ENCODE results near the gene UAP1L1. TPM values are rescaled to one million over a fixed set of nuclear protein-coding genes. Genes with fewer than 3 reads are reported as not detected.
A peak's percentile ranks its signal among the peaks of the same experiment; 100 is the strongest.

The UAP1L1 gene
- total RNA-seq, 2 experiments from 2014 or later = 63.1 to 66.8 TPM

DNA sequence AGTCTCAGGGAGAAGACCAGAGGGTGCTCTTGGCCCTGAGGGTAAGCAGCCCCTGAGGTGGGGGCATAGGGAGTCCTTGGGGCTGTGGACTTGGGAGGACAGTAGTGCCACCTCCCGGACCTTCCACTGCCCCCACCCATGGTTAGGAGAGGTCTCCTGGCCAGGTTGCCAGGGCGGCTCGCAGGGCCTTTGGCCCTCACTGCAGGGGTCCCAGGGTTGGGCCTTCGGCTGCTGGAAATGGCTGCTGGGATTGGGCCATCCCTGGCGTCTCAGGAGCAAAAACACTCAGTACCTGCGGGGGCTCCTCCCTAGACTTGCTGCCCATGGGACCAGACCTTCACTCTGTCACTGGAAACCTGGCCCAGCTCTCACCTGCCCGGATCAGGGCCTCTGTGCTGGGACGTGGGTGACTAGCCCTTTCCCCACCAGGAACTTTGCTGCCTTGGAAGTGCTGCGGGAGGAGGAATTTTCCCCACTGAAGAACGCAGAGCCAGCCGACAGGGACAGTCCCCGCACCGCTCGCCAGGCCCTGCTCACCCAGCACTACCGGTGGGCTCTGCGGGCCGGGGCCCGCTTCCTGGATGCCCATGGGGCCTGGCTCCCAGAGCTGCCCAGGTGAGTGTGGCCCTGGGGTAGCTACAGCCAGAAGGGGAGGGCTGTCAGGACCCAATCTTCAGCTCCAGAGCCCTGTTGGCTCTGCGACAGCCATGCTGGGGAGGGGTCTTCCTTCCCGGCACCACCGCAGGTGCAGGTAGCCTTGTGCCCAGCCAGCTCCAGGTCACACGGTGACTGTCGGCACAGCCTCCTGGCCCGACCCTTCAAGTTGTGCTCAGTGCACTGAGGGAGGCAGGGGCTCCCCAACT, 3.2 kb downstream of the UAP1L1 start:
- DNase-seq = no peak
- no peak for ATAC-seq
- ChIA-PET CTCF (interaction anchor here (0.7 to 1.3 kb wide), 3 partner anchors 11 to 33 kb away, joined by 3 to 4 read pairs (median 3); partner anchors contain the start of gene SAPCD2), POLR2A (no interaction called here)
- Mint-ChIP-seq H3K36me3 (ENCODE audit: low read depth) (peaks cover 39% of the 10 kb centered on the region), H3K4me3 (peak overlapping the region; percentile 32), H3K27me3 (ENCODE audit: low read depth) (no peaks in the 10 kb centered on the region), H3K9me3 (ENCODE audit: insufficient read depth) (no peaks in the 10 kb centered on the region), H3K27ac (no peak overlapping the region), H3K4me1 (ENCODE audit: low read depth) (peaks cover 25% of the 10 kb centered on the region)

DNA sequence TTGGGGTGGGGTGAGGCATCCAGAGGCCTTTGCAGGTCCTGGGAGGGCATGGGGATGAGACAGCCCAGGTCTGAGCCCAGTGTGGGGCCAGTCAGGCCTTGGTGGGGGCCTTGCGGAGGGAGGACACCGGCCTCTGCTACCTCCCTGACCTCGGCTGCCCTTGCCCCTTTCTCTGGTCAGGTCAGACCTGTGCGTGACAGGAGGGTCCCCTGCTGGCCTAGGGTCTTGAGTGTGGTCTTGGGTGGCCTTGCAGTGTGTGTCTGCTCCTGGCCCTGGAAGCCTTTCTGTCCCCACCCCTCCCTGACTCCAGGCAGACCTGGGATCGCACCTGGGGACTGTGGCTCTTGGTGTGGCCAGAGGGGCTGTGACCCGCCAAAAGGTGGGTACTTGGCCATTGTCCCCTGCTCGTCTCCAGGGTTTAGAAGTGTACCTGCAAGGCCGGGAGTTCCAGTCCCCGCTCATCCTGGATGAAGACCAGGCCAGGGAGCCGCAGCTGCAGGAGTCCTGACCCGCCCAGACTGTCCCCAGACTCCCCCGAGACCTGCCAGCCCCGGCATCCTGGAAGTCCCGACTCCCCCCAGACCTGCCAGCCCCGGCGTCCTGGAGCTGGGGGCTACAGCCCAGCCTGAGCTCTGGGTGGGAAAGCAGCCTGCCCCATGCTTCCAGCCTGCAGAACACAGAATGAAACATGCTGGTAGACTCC, 5.1 kb downstream of the UAP1L1 start:
- H3K4me3 Mint-ChIP-seq = no peak overlapping the region
- CTCF ChIA-PET = interaction anchor here (0.6 to 1.3 kb wide), 2 partner anchors 13 kb away, joined by 3 to 4 read pairs; partner anchors contain the start of gene SAPCD2
- no peaks in the 10 kb centered on the region for H3K27me3 Mint-ChIP-seq (ENCODE audit: low read depth)
- POLR2A ChIA-PET = interaction anchor here (1.6 kb wide), 1 partner anchor 13 kb away, joined by 3 read pairs; no protein-coding TSS in a partner anchor
- H3K9me3 Mint-ChIP-seq (ENCODE audit: insufficient read depth) = no peaks in the 10 kb centered on the region
- peaks cover 22% of the 10 kb centered on the region for H3K4me1 Mint-ChIP-seq (ENCODE audit: low read depth)
- no peak overlapping the region for H3K27ac Mint-ChIP-seq
- no peak for DNase-seq
- ATAC-seq = no peak
- peaks cover 39% of the 10 kb centered on the region for H3K36me3 Mint-ChIP-seq (ENCODE audit: low read depth)

GRCh38 chr9:137082925-137083290, 5.6 kb downstream of the UAP1L1 start:
- H3K4me3 Mint-ChIP-seq = no peak overlapping the region
- no peak for DNase-seq
- no peak for ATAC-seq
- no peaks in the 10 kb centered on the region for H3K9me3 Mint-ChIP-seq (ENCODE audit: insufficient read depth)
- peaks cover 39% of the 10 kb centered on the region for H3K36me3 Mint-ChIP-seq (ENCODE audit: low read depth)
- ChIA-PET CTCF (interaction anchor here (0.6 kb wide), 1 partner anchor 13 kb away, joined by 3 read pairs; no protein-coding TSS in a partner anchor), POLR2A (interaction anchor here (1.6 kb wide), 1 partner anchor 13 kb away, joined by 3 read pairs; no protein-coding TSS in a partner anchor)
- H3K4me1 Mint-ChIP-seq (ENCODE audit: low read depth) = peaks cover 27% of the 10 kb centered on the region
- no peak overlapping the region for H3K27ac Mint-ChIP-seq
- H3K27me3 Mint-ChIP-seq (ENCODE audit: low read depth) = no peaks in the 10 kb centered on the region

DNA sequence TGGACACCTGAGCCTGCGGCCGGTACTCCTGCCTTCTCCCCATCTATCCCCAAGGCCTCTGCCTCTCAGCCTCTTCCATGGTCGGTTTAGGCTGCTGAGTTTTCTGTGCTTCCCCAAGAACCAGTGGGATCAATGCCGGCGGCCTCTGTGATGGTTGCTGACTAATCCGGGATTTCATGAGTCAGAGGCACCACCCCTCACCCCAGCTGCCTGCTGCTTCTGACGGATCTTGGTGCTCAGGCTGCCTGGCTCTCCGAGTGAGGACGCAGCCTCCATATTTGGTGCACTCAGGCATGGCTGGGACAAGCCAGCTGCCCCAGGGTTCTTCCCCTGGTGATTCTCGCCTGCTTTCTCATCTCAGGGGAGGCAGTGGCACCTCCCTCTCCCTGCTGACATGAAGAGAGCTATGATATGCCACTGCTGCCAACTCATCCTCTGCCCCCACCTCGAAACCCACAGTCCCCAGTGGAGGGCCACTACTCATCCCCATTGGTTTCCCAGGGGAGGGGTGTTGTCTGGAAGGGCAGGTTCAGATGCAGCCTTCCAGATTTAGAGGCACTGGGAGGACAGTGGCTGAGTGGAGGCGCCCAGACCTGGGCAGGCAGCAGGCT, 6.2 kb downstream of the UAP1L1 start:
- ChIA-PET CTCF (interaction anchor here (0.6 to 1.3 kb wide), 3 partner anchors 12 to 15 kb away, joined by 3 to 5 read pairs (median 5); no protein-coding TSS in a partner anchor), POLR2A (interaction anchor here (1.6 kb wide), 1 partner anchor 12 kb away, joined by 3 read pairs; no protein-coding TSS in a partner anchor)
- Mint-ChIP-seq H3K9me3 (ENCODE audit: insufficient read depth) (no peaks in the 10 kb centered on the region), H3K27ac (peak overlapping the region; percentile 11), H3K27me3 (ENCODE audit: low read depth) (no peaks in the 10 kb centered on the region), H3K4me1 (ENCODE audit: low read depth) (peaks cover 33% of the 10 kb centered on the region), H3K36me3 (ENCODE audit: low read depth) (peaks cover 35% of the 10 kb centered on the region), H3K4me3 (no peak overlapping the region)
- ATAC-seq = no peak
- DNase-seq = no peak

DNA sequence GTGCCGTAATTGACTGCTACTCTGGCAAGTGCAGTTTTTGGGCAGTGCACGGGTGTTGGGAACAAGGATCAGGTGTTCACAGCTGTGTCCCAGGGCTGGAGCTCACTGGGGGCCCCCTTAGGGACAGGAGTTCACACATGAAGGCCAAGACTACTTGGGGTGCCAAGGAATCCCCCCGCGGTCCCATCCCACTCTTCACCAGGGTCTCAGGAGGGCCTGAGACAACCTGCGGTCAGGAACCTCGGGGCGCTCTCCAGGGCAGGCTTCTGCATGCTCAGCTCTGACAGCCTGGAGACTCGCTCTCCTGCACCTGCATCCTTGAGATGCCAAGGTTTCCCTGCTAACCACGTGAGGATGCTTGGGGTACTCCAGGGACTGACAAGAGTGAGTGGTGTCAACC, 7.2 kb downstream of the UAP1L1 start:
- ChIA-PET POLR2A (no interaction called here), CTCF (interaction anchor here (0.6 to 5.0 kb wide), 4 partner anchors 11 to 104 kb away, joined by 3 to 67 read pairs (median 5); partner anchors contain the start of gene SAPCD2)
- H3K27me3 Mint-ChIP-seq (ENCODE audit: low read depth) = no peaks in the 10 kb centered on the region
- peaks cover 43% of the 10 kb centered on the region for H3K4me1 Mint-ChIP-seq (ENCODE audit: low read depth)
- H3K9me3 Mint-ChIP-seq (ENCODE audit: insufficient read depth) = no peaks in the 10 kb centered on the region
- no peak overlapping the region for H3K4me3 Mint-ChIP-seq
- H3K36me3 Mint-ChIP-seq (ENCODE audit: low read depth) = peaks cover 40% of the 10 kb centered on the region
- no peak for ATAC-seq
- no peak overlapping the region for H3K27ac Mint-ChIP-seq
- DNase-seq = no peak

DNA sequence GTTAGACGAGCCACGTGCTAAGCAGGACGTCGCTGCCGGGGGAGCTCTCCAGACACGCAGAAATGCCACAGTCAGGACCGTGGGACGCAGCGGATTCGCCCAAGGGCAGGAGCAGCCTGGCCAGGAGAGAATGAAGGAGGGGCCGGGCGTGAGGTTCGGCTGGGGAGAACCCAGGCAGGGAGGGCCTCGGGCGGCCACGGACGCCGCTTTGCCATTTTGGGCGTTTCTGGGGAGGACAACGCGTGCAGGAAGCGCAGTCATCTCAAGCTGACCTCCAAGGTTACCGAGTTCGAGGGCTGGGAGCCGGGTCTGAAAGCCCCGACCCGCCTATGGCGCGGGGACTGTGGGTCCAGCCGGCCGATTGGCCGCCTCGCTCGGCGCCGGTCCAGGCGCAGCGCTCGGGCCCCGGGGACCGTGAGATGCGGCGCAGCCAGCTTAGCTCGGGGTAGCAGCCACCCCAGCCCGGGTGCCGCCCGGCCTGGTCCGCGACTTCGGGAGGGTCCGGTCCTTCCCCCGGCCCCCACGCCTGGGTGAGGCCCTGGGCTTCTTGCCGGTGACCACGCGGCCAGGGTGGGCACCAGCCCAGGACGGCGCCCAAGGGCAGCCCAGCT, 8.7 kb downstream of the UAP1L1 start:
- ChIA-PET CTCF (interaction anchor here (0.9 to 5.0 kb wide), 12 partner anchors 8 to 151 kb away, joined by 3 to 67 read pairs (median 4); partner anchors contain the start of genes NPDC1, SAPCD2 and UAP1L1), POLR2A (interaction anchor here (0.8 to 3.3 kb wide), 14 partner anchors 9 to 280 kb away, joined by 3 to 49 read pairs (median 8); partner anchors contain the start of genes CYSRT1, NELFB, SAPCD2 and TUBB4B)
- Mint-ChIP-seq H3K4me1 (ENCODE audit: low read depth) (peaks cover 39% of the 10 kb centered on the region), H3K27ac (peak overlapping the region; percentile 91), H3K4me3 (peak overlapping the region; percentile 82), H3K36me3 (ENCODE audit: low read depth) (peaks cover 40% of the 10 kb centered on the region), H3K9me3 (ENCODE audit: insufficient read depth) (no peaks in the 10 kb centered on the region), H3K27me3 (ENCODE audit: low read depth) (no peaks in the 10 kb centered on the region)
- ATAC-seq = peak; percentile 9
- DNase-seq = peak; percentile 50

GRCh38 chr9:137086531-137087408, 9.5 kb downstream of the UAP1L1 start, which contains the start of gene MAN1B1:
MAN1B1 (plus strand) TSS chr9:137086985; CDS start chr9:137087000, 15 bp downstream.
- POLR2A ChIA-PET = interaction anchor here (0.8 to 3.3 kb wide), 18 partner anchors 9 to 280 kb away, joined by 3 to 49 read pairs (median 6); partner anchors contain the start of genes CYSRT1, NELFB, RNF208 and RNF224
- CTCF ChIA-PET = interaction anchor here (0.6 to 5.0 kb wide), 14 partner anchors 9 to 153 kb away, joined by 3 to 67 read pairs (median 4); partner anchors contain the start of genes NPDC1, SAPCD2 and UAP1L1
- H3K27ac Mint-ChIP-seq = peak within 1 kb of the TSS; percentile 94
- no peaks in the 10 kb centered on the region for H3K27me3 Mint-ChIP-seq (ENCODE audit: low read depth)
- peaks cover 39% of the 10 kb centered on the region for H3K36me3 Mint-ChIP-seq (ENCODE audit: low read depth)
- no peaks in the 10 kb centered on the region for H3K9me3 Mint-ChIP-seq (ENCODE audit: insufficient read depth)
- peak; percentile 100 for DNase-seq
- peak within 1 kb of the TSS; percentile 90 for H3K4me3 Mint-ChIP-seq
- H3K4me1 Mint-ChIP-seq (ENCODE audit: low read depth) = peaks cover 39% of the 10 kb centered on the region
- peak; percentile 89 for ATAC-seq

- Mint-ChIP-seq H3K4me3 (peak overlapping the region; percentile 90), H3K27me3 (ENCODE audit: low read depth) (no peaks in the 10 kb centered on the region), H3K27ac (peak overlapping the region; percentile 94), H3K36me3 (ENCODE audit: low read depth) (peaks cover 35% of the 10 kb centered on the region), H3K9me3 (ENCODE audit: insufficient read depth) (no peaks in the 10 kb centered on the region), H3K4me1 (ENCODE audit: low read depth) (peaks cover 39% of the 10 kb centered on the region)
- POLR2A ChIA-PET = interaction anchor here (0.9 to 3.3 kb wide), 14 partner anchors 9 to 281 kb away, joined by 3 to 49 read pairs (median 7); partner anchors contain the start of genes CYSRT1, RNF208, RNF224 and SAPCD2
- CTCF ChIA-PET = interaction anchor here (0.6 to 5.0 kb wide), 9 partner anchors 8 to 153 kb away, joined by 3 to 67 read pairs (median 4); partner anchors contain the start of genes SAPCD2 and UAP1L1
- peak; percentile 56 for DNase-seq
- no peak for ATAC-seq
Measured at GRCh38 chr9:137087409-137087925, 10.2 kb downstream of the UAP1L1 start.

DNA sequence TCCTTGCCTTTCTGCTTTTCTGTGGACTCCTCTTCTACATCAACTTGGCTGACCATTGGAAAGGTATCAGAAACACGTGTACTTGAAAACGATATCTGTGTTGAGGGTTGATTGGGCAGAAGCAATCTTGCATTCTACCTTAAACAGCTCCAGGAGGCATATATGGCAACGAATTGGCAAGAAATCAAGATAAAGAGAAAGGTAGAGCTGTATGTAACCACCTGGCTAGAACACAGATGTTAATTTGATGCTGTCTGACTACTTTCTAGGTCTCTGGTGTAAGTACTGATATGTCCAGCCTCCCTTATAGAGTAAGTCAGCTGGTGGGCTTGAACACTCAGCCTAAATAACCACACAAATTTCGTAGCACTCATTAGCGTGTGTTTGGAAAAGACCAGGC, 10.8 kb downstream of the UAP1L1 start:
- peak overlapping the region; percentile 94 for H3K27ac Mint-ChIP-seq
- ChIA-PET POLR2A (interaction anchor here (1.2 to 3.3 kb wide), 5 partner anchors 8 to 135 kb away, joined by 3 to 49 read pairs (median 7); partner anchors contain the start of genes RNF208 and SAPCD2), CTCF (interaction anchor here (0.9 to 5.0 kb wide), 4 partner anchors 8 to 59 kb away, joined by 3 to 67 read pairs (median 23); partner anchors contain the start of gene SAPCD2)
- H3K4me1 Mint-ChIP-seq (ENCODE audit: low read depth) = peaks cover 41% of the 10 kb centered on the region
- H3K27me3 Mint-ChIP-seq (ENCODE audit: low read depth) = no peaks in the 10 kb centered on the region
- peaks cover 37% of the 10 kb centered on the region for H3K36me3 Mint-ChIP-seq (ENCODE audit: low read depth)
- H3K9me3 Mint-ChIP-seq (ENCODE audit: insufficient read depth) = no peaks in the 10 kb centered on the region
- peak overlapping the region; percentile 90 for H3K4me3 Mint-ChIP-seq
- DNase-seq = no peak
- no peak for ATAC-seq
